SK-MEL-5 (cell line): ENCODE measurements around the gene RRAGA. TPM values are rescaled to one million over a fixed set of nuclear protein-coding genes. Genes with fewer than 3 reads are reported as not detected.
"Not testable (repeated sequence)": the region's sequence is repeated elsewhere in the genome, so short reads cannot be mapped to it uniquely, and the experiment has no call there.

Experiments used
- DNase-seq: peaks from one replicate; pipeline ENCODE4 v3.0.0-alpha.2; 2016; ENCODE audit warnings: low read depth, low spot score
- in situ Hi-C: cut with HindIII; loops from 2 replicates; pipeline ENCODE4 v1.10.0; 2016; ENCODE audit warnings: low sequenced_read_pairs, high pct_unique_total_duplicates, low pct_unique_long_range_greater_than_20kb
- polyA plus RNA-seq, 2 experiments: library from polyadenylated mRNA; depleted of rRNA; stranded (reverse); fragments of >200 nt; gene quantifications; 2 replicates each; pipeline ENCODE4 v1.2.3, GENCODE V29; 2015
- total RNA-seq: library from RNA; depleted of rRNA; stranded (reverse); fragments of >200 nt; shearing (Covaris generic); gene quantifications from 2 replicates; pipeline ENCODE4 v1.2.3, GENCODE V29; 2014; rRNA removed

RRAGA gene
- total RNA-seq: 25.8 and 27.1 TPM in 2 replicates
- polyA plus RNA-seq (2015; cell fraction: cytosol; rRNA removed): 74.2 and 82.9 TPM in 2 replicates
- polyA plus RNA-seq (2015; cell fraction: nucleus; rRNA removed): 23.3 and 24.7 TPM in 2 replicates

GRCh38 chr9:19048966-19049916 is at the start of gene RRAGA:
TSS of gene RRAGA (plus strand) at chr9:19049427. CDS start at chr9:19049660, 233 bp downstream.
- peak; percentile 95 for DNase-seq
- in situ Hi-C loops: no loop called here

GRCh38 chr9:19000133-19000532 is 49.1 kb upstream of the RRAGA start:
- in situ Hi-C loops: no loop called here
- DNase-seq: no peak

- DNase-seq: no peak
- in situ Hi-C loops: no loop called here
Measured at GRCh38 chr9:19009391-19009965, 39.7 kb upstream of the RRAGA start.

- in situ Hi-C loops: no loop called here
- DNase-seq: no peak
Measured at GRCh38 chr9:19018201-19018600, 31.0 kb upstream of the RRAGA start.

GRCh38 chr9:19020886-19021455 is 28.3 kb upstream of the RRAGA start:
- DNase-seq: no peak
- in situ Hi-C loops: no loop called here

- DNase-seq, in situ Hi-C loops: not testable (repeated sequence)
Measured at GRCh38 chr9:19021649-19022048, 27.6 kb upstream of the RRAGA start.

- no peak for DNase-seq
- in situ Hi-C loops: no loop called here
Measured at GRCh38 chr9:19022206-19022605, 27.0 kb upstream of the RRAGA start.

GRCh38 chr9:19023078-19023477 is 26.1 kb upstream of the RRAGA start:
- DNase-seq: no peak
- in situ Hi-C loops: no loop called here

- in situ Hi-C loops: no loop called here
Measured at GRCh38 chr9:19026375-19026774, 22.9 kb upstream of the RRAGA start.

GRCh38 chr9:19027825-19028224 is 21.4 kb upstream of the RRAGA start:
- in situ Hi-C loops: no loop called here
- DNase-seq: no peak

More at GRCh38 chr9:19026375-19026774, 22.9 kb upstream of the RRAGA start:
- no peak for DNase-seq

- in situ Hi-C loops: no loop called here
- peak; percentile 72 for DNase-seq
Measured at GRCh38 chr9:19028835-19029451, 20.3 kb upstream of the RRAGA start.

- in situ Hi-C loops: no loop called here
Measured at GRCh38 chr9:19030899-19031298, 18.3 kb upstream of the RRAGA start.

GRCh38 chr9:19032406-19032805 is 16.8 kb upstream of the RRAGA start:
- no peak for DNase-seq
- in situ Hi-C loops: no loop called here

More at GRCh38 chr9:19030899-19031298, 18.3 kb upstream of the RRAGA start:
- no peak for DNase-seq

GRCh38 chr9:19033015-19033414 is 16.2 kb upstream of the RRAGA start, which contains the start of gene SAXO1:
TSS of gene SAXO1 (minus strand) at chr9:19033209. CDS start at chr9:19032908, 301 bp downstream.
- in situ Hi-C loops: no loop called here
- DNase-seq: no peak

GRCh38 chr9:19036611-19037010 is 12.6 kb upstream of the RRAGA start:
- in situ Hi-C loops: no loop called here
- DNase-seq: no peak

- in situ Hi-C loops: no loop called here
- DNase-seq: no peak
Measured at GRCh38 chr9:19049917-19050636, 850 bp downstream of the RRAGA start.
